NCI-H2227 (cell line): ENCODE data around the gene CASP10.
A peak's percentile ranks its signal among the peaks of the same experiment; 100 is the strongest.
"Not testable (repeated sequence)": the region's sequence is repeated elsewhere in the genome, so short reads cannot be mapped to it uniquely, and the experiment has no call there.

Experiments
- DNase-seq: peaks from one replicate; lab custom pipeline; 2025; ENCODE audit not compliant: unreplicated experiment; lab: John Stamatoyannopoulos, UW

The CASP10 gene

DNA sequence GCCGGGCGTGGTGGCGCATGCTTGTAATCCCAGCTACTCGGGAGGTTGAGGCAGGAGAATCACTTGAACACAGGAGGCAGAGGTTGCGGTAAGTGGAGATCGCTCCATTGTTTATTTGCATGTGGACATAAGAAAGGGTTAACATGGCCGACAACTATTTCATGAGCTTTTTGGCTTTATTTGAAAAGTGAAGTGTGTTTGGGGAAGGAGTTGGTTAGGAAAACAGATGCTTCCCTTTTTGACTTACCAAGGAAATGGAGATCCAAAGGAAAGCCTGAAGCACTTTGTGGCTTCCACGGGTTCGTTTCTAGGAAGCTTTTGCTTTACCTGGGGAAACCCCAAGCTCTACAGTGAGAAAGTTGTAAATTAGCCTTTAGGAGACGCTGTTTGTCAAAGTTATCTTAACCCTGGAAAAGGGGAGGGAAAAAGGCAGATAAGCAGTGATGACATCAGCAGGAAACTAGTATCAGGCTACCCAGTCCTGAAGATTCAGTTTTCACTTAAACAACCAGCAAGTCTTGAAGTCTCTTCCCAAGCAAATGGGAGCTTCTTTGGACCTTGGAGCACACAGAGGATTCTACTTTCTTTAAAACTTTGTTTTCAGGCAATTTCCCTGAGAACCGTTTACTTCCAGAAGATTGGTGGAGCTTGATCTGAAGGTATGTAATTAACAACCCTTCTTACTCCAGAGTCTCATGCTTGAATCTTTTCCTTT lies at the start of gene CASP10:
CASP10 (plus strand) TSS at position 492 of the 715 bp plus-strand sequence. CDS start 2,637 bp downstream, outside the sequence.
- DNase-seq: peak; percentile 30

GRCh38 chr2:201135386-201135785 lies 47.6 kb upstream of the CASP10 start:
- DNase-seq: no peak

- DNase-seq: no peak
These were observed 46.0 kb upstream of the CASP10 start for GRCh38 chr2:201136889-201137321.

DNA sequence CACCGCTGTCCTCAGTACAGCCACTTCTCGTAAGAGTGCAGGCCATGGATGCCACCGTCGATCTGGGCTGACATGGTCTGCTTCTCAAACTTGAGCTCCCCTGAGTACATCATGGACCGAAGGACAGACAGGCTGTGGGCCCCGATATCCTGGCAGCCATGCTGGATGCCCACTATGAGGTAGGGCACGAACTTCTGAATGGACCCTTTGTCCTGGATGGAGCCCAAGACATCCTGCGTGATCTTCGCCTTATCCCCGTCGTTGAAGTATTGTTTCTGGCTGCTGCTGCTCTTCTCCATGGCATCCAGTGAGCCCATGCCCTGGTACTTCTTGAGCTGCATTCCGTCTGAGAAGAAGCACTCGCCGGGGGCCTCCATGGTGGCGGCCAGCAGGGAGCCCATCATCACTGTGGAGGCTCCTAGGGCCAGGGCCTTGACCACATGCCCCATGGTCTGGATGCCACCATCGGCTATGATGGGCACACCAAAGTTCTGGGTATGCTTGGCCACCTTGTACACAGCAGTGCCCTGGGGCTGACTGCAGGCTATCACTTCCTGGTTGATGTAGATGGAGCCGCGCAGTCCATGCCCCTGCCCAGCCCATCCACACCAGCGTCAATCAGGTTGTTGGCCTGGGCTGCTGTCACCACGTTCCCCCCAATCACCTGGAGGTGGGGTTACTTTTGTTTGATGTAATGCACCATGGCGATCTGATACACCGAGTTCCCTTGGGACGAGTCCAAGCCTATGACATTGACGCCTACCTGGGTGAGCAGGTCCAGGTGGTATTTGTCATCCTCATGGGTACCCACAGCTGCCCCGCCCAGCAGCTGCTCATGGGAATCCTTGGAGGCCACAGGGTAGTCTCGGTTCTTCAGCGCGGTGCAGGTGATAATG lies 45.2 kb upstream of the CASP10 start:
- DNase-seq: no peak

- no peak for DNase-seq
These were observed 44.5 kb upstream of the CASP10 start for GRCh38 chr2:201138401-201138970.

- not testable (repeated sequence) for DNase-seq
These were observed 43.8 kb upstream of the CASP10 start for GRCh38 chr2:201138986-201139781.

- no peak for DNase-seq
These were observed 42.9 kb upstream of the CASP10 start for GRCh38 chr2:201139836-201140604.

- no peak for DNase-seq
These were observed 38.6 kb upstream of the CASP10 start for GRCh38 chr2:201144101-201145051.

GRCh38 chr2:201148434-201148990 lies 34.4 kb upstream of the CASP10 start:
- DNase-seq: no peak

DNA sequence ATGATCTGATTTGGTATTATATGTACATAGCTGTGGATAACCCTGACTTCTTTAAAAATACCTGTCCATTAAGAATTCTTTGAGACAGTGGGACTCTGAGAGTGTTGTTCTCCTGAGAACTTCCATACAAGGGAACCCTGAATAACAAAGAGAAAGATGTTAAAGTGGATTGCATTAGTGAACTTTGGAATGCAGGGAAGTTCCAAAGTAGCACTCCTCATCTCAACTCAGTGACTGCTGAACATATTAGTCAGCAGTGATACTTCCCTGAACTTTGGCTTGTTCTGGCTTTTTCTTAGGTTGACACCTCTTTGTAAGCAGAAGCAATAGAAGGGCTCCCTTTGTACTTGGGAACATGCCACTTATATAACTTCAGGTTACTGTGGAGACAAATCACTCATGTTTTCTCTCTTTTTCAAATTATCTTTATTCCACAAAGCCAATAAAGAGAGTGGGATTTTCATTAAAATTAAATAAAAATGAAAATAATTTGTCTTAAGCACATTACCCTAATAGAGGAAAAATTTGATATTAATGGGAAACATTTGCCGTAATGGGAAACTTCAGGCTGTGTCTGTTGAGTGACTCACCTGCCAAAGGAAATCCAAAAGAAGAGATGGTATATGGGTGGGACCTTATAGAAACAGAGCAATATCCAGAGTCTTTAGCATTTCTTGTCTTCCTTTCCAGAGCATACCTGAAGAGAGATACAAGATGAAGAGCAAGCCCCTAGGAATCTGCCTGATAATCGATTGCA lies 33.7 kb upstream of the CASP10 start:
- DNase-seq: no peak

DNA sequence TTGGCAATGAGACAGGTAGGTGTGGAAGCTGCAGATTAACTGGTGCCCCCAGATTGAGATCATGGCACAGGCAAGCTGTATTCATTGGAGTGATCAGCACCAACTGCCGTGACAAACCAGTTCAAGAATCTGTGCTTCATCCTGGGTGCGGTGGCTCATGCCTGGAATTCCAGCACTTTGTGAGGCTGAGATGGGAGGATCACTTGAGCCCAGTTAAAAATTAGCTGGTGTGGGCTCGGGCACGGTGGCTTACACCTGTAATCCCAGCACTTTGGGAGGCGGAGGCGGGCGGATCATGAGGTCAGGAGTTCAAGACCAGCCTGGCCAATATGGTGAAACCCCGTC lies 33.1 kb upstream of the CASP10 start:
- not testable (repeated sequence) for DNase-seq

DNA sequence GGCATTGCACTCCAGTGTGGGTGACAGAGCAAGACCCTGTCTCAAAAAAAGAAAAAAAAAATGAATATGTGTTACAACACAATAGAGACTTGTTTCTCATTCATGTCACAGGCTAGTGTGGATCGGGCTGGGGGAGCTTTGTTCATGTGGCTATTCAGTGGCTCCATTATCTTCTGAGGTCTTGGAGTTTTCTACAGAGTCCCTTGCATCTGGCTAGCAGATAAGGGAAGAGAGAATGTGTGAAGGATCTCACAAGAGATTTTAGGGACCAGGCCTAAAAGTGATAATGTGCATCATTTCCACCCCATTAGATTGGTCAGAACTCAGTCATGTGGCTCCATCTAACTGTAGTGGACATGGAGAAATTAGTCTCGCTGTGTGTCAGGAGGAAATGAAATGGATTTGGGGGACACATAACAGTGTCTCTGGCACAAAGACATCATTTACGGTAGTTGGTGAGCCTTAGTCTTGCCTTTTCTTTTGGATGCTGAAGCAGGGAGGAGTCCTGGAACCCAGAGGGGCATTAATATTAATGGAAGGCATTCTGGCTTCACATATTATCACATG lies 32.4 kb upstream of the CASP10 start:
- DNase-seq: no peak

GRCh38 chr2:201151127-201151981 lies 31.6 kb upstream of the CASP10 start:
- no peak for DNase-seq

- no peak for DNase-seq
These were observed 30.4 kb upstream of the CASP10 start for GRCh38 chr2:201152517-201152916.

DNA sequence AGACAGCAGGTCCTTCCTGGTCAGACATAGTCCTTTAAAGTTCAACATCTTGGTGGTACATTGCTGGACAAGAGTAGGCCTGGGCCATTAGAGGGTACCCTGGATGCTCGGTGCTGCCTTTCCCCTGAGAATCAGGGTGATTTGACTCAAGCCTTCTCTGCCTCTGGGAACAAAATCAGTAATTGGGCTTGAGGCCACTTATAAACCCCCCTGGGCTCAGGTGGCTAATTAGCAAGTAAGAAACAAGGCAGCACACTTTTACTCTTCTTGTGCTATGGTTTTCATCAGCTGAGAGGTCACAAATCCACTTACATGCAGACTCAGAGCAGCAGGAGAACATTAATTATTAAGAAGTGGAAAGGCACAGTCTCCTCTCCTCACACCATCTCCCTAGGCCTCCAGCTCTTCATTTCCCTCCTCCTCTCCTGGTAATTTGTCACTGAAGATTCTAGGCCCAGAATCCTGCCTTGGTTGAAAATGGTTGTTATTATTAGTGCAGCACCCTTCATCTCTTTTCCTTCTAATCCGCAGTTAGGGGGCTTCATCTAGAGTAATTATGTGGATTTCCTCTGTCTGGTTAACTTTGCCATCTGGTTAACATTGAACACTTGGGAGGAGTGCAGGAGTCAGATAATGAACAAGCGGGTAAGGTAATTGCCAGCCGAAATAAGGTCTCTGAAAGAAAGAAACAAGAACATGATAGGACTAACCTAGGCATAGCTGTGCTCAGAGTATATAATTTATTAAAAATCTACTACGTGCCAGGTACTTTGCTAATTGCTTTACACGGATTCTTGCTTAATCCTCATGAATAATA lies 29.7 kb upstream of the CASP10 start:
- DNase-seq: peak; percentile 30
